ENCODE results near the gene TNFRSF8.
"Not testable (repeated sequence)": the region's sequence is repeated elsewhere in the genome, so short reads cannot be mapped to it uniquely, and the experiment has no call there.

The TNFRSF8 gene

DNA sequence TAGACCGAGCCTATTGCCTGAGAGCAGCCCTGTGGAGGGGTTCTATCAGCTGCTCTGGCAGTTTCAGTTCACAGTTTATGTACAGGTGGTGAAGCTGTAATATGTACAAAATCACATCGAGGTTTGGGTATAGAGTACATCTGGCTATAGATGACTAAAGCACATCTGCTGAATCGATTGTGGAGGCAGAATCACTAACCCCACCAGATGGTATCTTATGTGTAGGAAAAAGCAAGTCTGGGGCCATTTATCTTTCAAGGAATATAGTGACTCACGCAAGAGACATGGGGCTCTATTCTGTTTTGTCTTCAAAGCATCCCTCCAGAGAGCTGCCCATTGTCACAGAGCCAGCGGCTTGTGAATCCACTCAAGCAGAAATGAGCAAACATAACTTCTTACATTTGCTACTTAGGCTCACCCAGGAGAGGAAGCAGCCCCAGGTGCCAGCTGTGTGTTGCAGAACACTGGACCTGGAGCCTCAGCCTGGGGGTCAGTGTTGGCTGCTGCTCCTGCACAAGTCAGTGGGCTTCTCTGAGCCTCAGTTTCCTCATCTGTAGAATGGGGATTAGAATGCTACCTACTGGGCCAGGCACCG lies 22.5 kb upstream of the TNFRSF8 start:
- no peaks in the 10 kb centered on the region for H3K27me3 ChIP-seq
- H3K27ac ChIP-seq: no peak overlapping the region
- TF ChIP-seq, protein P1, sequence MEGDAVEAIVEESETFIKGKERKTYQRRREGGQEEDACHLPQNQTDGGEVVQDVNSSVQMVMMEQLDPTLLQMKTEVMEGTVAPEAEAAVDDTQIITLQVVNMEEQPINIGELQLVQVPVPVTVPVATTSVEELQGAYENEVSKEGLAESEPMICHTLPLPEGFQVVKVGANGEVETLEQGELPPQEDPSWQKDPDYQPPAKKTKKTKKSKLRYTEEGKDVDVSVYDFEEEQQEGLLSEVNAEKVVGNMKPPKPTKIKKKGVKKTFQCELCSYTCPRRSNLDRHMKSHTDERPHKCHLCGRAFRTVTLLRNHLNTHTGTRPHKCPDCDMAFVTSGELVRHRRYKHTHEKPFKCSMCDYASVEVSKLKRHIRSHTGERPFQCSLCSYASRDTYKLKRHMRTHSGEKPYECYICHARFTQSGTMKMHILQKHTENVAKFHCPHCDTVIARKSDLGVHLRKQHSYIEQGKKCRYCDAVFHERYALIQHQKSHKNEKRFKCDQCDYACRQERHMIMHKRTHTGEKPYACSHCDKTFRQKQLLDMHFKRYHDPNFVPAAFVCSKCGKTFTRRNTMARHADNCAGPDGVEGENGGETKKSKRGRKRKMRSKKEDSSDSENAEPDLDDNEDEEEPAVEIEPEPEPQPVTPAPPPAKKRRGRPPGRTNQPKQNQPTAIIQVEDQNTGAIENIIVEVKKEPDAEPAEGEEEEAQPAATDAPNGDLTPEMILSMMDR (IDR thresholded peaks at IDR 0.05): no peak
- peaks cover 3 to 29% of the 10 kb centered on the region in 2 experiments for H3K4me1 ChIP-seq (ENCODE audit: control insufficient read depth in 1 of 2, insufficient read depth in 1 of 2, low read depth in 1 of 2, low read length in 1 of 2)
- H3K4me3 ChIP-seq (ENCODE audit: low read depth in 1 of 2, low read length in 1 of 2): no peak overlapping the region
- H3K9me3 ChIP-seq: no peaks in the 10 kb centered on the region
- no peaks in the 10 kb centered on the region for H3K36me3 ChIP-seq

DNA sequence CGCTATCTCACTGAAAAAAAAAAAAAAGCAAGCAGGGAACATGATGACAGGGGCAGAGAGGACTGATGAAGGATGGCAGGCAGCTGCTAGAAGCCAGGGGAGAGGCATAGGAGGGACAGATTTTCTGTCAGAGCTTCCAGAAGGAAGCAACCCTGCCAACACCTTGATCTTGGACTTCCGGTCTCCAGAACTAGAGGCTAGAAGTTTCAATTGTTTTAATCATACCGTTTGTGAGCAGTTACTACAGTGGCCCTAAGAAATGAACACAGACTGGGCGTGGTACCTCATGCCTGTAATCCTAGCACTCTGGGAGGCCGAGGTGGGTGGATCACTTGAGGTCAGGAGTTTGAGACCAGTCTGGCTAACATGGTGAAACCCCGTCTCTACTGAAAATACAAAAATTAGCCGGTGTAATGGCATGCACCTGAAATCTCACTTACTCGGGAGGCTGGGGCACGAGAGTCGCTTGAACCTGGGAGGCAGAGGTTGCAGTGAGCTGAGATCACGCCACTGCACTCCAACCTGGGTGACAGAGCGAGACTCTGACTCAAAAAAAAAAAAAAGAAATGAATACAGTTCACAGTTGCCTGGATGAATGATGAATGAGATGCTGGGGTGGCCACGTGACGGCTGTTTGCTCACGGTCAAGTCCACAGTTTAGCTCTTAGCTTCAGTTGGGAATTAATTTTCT lies 18.8 kb upstream of the TNFRSF8 start:
- not testable (repeated sequence) for H3K27ac ChIP-seq; H3K36me3 ChIP-seq; H3K27me3 ChIP-seq; H3K4me3 ChIP-seq (ENCODE audit: low read depth in 1 of 2, low read length in 1 of 2); H3K4me1 ChIP-seq (ENCODE audit: control insufficient read depth in 1 of 2, insufficient read depth in 1 of 2, low read depth in 1 of 2, low read length in 1 of 2); H3K9me3 ChIP-seq

DNA sequence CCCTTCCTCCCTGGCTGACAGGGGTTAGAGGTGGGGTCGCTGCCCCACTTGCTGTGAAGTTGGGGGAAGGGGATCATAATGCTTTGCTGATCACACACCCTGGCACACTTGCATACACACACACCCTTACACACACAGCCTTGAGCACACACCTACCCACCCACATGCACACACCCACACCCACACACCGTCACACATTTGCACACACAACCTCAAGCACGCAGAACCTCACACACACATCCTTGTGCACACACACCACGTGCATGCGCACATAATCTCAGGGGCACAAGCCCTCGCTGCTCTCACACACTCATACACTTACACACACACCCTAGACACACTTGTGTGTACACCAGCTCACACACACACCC lies 16.4 kb upstream of the TNFRSF8 start:
- H3K9me3 ChIP-seq: no peaks in the 10 kb centered on the region
- no peak overlapping the region for H3K4me3 ChIP-seq (ENCODE audit: low read depth in 1 of 2, low read length in 1 of 2)
- H3K36me3 ChIP-seq: no peaks in the 10 kb centered on the region
- no peak overlapping the region for H3K27ac ChIP-seq
- peaks cover 6 to 7% of the 10 kb centered on the region in 2 experiments for H3K4me1 ChIP-seq (ENCODE audit: control insufficient read depth in 1 of 2, insufficient read depth in 1 of 2, low read depth in 1 of 2, low read length in 1 of 2)
- TF ChIP-seq, protein P1 (IDR thresholded peaks at IDR 0.05): no peak
- no peaks in the 10 kb centered on the region for H3K27me3 ChIP-seq

DNA sequence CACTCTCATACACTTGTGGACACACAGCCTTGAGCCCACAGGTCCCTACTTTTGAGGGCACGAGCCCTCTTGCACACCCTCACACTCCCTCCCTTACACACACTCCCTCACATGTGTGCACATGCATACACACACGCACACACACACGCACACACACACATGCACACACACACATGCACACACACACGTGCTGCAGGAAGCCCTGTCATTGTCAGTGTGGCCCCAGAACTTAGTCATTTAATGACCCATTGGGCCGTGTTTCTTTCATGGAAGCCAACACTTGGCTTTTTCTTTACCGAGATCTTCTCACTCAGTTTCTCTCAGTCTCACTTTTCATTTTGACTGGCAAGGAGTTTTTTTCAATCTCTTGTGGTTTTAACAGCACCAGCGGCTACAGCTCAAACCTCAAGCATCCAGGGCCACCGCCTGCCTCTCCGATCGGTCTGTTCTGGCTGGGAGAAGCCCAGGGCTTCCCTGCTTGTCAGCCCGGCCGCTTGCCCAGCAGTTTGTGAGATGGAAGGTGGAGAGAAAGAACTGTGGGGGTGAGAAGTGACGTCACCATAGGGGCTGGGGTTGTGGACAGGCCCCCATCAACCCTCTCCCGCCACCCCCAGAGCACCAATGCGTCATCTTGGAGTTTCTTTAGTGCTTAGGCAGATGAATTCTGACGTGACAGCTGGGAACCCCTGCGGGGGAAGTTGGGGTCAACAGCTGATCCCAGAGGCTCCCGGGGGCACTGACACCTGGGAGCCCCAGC lies 15.8 kb upstream of the TNFRSF8 start:
- no peaks in the 10 kb centered on the region for H3K27me3 ChIP-seq
- peaks cover 6 to 7% of the 10 kb centered on the region in 2 experiments for H3K4me1 ChIP-seq (ENCODE audit: control insufficient read depth in 1 of 2, insufficient read depth in 1 of 2, low read depth in 1 of 2, low read length in 1 of 2)
- no peak overlapping the region for H3K4me3 ChIP-seq (ENCODE audit: low read depth in 1 of 2, low read length in 1 of 2)
- H3K36me3 ChIP-seq: no peaks in the 10 kb centered on the region
- no peaks in the 10 kb centered on the region for H3K9me3 ChIP-seq
- TF ChIP-seq, protein P1 (IDR thresholded peaks at IDR 0.05): no peak
- no peak overlapping the region for H3K27ac ChIP-seq

DNA sequence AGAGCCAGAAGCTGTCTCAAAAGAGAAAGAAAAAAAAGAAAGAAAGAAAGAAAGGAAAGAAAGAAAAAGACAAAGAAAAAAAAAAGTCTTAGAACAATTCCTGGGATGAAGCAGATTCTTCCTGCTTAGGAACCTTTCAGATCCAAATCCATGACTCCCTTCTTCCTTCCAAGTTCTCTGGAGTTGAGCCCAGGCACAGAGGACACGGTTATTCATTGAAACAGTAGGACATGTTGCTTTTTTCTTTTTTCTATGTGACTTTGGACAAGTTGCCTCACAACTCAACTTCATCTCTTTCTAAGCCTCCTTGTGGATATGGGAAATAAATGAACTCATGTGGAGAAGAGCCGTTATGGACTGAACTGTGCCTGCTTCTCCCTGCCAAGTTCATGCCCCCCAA lies 14.7 kb upstream of the TNFRSF8 start:
- Histone ChIP-seq H3K27ac (no peak overlapping the region), H3K4me3 (ENCODE audit: low read depth in 1 of 2, low read length in 1 of 2) (no peak overlapping the region), H3K36me3 (no peaks in the 10 kb centered on the region), H3K9me3 (no peaks in the 10 kb centered on the region), H3K27me3 (no peaks in the 10 kb centered on the region), H3K4me1 (ENCODE audit: control insufficient read depth in 1 of 2, insufficient read depth in 1 of 2, low read depth in 1 of 2, low read length in 1 of 2) (peaks cover 6 to 7% of the 10 kb centered on the region in 2 experiments)
- TF ChIP-seq, protein P1 (IDR thresholded peaks at IDR 0.05): no peak

DNA sequence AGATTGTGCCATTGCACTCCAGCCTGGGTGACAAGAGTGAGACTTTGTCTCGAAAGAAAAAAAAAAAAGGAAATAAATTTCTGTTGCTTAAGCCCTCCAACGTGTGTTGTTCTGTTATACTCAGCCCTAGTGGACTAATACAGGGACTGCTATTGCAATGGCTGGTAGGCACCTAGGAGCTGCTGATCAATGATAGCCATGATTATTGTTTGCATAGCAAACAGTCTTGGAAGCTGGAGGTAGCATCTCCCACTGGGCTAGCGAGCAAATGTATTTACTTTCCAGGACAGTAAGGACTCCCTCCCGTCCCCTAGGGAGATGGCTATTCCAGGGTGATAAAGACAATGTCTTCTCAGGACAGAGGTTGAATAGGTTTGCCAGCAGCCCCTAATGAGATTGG lies 13.5 kb upstream of the TNFRSF8 start:
- H3K4me3 ChIP-seq (ENCODE audit: low read depth in 1 of 2, low read length in 1 of 2): no peak overlapping the region
- no peaks in the 10 kb centered on the region for H3K36me3 ChIP-seq
- TF ChIP-seq, protein P1 (IDR thresholded peaks at IDR 0.05): no peak
- no peaks in the 10 kb centered on the region for H3K9me3 ChIP-seq
- H3K27ac ChIP-seq: no peak overlapping the region
- H3K4me1 ChIP-seq (ENCODE audit: control insufficient read depth in 1 of 2, insufficient read depth in 1 of 2, low read depth in 1 of 2, low read length in 1 of 2): peaks cover 6 to 7% of the 10 kb centered on the region in 2 experiments
- H3K27me3 ChIP-seq: no peaks in the 10 kb centered on the region
